AG20443 (cell line): ENCODE measurements around the gene INPPL1.

Experiments used
- DNase-seq: peaks from one replicate; pipeline ENCODE4 v3.0.0; 2012; ENCODE audit warnings: low spot score, mixed read lengths

INPPL1 gene

DNA sequence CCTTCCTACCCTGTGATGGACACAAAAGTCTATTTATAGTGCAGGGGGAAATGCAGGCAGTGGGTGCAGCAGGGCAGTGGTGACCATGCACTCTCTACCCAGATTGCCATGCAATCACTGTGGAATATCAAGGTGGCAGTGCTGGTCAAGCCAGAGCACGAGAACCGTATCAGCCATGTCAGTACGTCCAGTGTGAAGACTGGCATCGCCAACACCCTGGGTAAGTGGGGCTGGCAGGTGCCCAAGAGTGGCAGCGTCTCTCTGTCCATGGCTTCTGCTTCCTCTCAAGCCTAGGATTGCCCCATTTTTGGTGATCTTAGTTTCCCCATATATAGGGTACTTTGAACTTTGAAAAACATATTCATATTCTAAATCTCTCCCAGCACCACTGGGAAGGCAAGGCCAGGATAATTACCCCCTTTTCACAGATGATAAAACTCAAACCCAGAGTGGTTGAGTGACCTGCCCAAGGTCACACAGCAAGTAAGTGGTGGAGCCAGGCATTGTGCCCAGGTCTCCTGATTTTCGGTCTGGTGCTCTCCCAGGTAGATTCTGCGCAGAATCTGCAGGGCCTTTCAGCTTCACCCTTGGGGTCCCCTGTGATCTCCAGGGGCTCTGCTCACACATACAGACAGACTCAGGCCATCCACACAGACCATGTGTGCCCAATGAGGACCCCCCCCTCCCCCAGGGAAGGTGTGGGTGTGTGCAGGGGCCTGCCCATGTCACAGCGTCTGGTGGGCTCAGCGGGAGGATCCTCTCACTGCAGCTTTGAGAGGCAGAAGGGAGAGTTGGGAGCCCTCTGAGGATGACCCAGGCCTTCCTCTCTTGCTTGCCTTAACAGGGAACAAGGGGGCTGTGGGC lies 7.1 kb downstream of the INPPL1 start:
- DNase-seq, result no peak

DNA sequence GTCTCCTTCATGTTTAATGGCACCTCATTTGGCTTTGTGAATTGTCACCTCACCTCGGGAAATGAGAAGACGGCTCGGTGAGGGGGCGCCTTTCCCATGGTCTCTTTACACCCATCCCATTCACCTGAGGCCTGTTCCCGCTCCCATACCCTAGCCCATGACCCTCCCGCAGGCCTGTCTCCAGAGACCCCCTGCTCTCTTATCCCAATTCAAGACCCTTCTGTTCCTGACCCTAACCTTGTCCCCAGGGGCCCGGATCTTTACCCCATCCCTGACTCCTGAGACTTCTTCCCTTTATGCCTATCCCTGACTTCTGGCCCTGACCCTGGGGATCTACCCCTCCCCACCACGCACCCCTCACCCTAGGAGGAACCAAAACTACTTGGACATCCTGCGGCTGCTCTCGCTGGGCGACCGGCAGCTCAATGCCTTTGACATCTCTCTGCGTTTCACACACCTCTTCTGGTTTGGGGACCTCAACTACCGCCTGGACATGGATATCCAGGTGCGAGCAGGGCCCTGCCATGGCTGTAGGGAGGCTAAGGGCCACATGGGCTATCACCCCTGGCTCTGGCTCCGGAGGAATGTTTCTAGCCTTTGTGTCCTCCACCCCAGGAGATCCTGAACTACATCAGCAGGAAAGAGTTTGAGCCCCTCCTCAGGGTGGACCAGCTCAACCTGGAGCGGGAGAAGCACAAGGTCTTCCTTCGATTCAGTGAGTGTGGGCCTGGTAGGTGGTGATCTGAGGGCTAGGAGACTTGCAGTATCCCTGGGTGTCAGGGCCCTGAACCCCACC lies 7.9 kb downstream of the INPPL1 start:
- no peak for DNase-seq

- DNase-seq, result no peak
Measured at GRCh38 chr11:72233056-72233772, 8.6 kb downstream of the INPPL1 start.

DNA sequence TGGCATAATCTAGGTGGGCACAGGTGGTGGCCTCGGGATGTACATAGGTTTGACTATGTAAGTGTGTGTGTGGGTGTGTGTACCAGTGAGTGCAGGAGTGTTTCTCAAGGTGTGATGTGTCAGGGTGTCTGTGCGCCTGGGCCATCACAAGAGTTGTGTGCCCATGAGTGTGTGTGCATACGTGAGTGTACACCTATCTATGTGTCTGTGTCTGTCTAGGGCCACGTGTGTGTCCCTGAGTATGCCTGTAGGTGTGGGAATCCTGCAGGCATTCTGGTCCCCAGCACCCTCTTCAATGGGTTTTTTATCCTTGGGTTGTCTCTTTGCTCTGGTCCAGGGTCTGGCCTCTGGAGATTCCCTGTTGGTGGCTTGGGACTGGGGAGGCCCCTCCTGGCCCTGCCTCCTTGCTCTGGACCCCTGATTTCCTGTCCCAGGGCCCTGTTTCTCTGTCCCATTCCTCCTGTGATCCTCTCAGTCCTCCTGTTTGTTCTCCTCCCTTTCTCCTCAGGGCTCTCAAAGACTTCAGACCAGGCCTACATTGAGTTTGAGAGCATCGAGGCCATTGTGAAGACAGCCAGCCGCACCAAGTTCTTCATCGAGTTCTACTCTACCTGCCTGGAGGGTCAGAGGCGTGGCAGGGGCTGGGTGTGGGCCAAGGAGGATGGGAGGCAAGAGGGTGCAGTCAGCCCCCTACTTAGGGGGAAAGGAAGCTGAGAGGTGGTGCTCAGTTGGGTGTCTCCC lies 9.4 kb downstream of the INPPL1 start:
- DNase-seq, result no peak

DNA sequence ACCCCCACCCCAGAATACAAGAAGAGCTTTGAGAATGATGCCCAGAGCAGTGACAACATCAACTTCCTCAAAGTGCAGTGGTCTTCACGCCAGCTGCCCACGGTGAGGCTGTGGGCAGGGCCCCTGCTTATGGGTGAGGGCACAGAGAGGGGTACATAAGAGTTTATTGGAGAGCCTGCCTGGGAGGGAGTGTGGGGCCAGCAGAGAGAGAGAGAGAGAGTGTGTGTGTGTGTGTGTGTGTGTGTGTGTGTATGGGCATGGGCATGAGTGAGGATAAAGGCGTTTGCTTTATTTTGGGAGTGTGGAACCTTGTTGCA lies 9.9 kb downstream of the INPPL1 start:
- DNase-seq, result no peak

DNA sequence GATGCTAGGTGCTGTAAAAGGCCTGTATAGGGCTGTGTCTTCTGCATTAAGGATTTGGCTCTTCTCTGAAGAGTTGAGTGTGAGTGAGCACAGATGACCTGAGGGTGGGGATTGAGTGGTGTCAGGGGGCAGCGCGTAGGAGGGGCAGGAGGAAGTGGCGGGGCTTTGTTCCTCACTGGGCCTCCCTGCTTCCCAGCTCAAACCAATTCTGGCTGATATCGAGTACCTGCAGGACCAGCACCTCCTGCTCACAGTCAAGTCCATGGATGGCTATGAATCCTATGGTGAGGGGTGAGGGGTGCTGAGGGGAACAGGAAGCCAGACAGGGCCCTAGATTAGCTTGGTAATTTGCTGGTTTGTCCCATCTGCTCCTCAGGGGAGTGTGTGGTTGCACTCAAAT lies 10.4 kb downstream of the INPPL1 start:
- no peak for DNase-seq

DNA sequence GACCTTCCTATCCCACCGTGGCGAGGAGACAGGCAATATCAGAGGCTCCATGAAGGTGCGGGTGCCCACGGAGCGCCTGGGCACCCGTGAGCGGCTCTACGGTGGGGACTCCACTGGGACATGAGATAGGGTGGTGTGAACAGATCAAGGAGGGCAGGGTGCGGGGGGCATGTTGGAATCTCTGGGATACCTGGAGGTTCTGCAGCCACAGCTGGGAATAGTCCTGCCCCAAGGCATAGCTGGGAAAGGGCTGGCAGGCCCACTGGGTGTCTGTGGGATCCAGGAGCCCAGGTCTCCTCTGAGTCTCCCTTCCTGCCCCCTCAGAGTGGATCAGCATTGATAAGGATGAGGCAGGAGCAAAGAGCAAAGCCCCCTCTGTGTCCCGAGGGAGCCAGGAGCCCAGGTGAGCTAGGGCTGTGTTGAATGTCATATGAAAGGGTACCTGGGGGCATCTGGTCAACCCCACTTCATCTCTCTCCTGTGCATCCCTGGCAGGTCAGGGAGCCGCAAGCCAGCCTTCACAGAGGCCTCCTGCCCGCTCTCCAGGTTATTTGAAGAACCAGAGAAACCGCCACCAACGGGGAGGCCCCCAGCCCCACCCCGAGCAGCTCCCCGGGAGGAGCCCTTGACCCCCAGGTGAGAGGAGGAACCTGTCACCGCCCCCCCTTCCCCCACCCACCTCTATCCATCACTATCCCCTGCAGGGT lies 10.9 kb downstream of the INPPL1 start:
- no peak for DNase-seq

DNA sequence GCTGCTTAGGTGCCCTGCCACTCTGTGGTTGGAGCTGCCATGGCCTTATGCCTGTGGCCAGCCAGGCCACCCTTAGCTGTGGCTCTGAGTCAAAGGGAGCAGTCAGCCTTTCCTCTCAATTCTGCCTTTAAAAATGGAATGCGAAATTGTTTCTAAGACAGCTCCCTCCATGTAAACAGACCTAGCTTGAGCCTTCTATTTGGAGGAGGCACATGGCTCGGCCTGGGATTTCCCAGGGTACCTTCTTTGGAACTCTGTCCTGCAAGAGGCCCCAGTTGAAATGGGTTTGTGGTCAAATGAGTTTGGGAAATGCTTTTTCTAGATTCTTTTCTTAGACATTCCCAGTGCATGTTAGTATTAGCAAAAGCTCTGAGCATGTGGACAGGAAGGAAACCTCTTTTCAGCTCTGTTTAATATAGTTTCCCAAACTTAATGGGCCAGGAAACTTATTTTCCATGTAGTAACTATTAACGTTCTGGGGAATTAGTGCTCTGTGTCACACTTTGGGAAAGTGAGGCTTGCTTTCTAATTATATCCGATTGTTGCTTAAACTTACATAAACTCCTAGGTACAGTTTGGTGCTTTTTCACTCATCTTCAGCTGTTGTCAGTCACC lies 11.6 kb downstream of the INPPL1 start:
- no peak for DNase-seq

DNA sequence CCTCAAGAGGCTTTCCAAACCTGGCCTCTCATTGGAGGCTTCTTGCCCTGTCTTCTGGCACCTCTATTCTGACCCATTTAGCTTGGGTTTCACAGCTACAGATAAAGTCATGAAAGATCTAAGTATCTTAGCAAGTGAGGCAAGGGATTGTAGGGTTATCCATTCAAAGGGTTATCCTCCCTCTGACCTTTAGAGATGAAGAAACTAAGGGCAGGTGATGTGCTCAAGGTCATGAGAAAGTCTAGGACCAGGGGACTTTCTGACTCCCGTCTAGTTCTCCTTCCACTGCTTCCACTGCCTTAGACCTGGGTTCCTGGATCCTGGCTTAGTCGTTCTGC lies 12.2 kb downstream of the INPPL1 start:
- DNase-seq, result no peak

DNA sequence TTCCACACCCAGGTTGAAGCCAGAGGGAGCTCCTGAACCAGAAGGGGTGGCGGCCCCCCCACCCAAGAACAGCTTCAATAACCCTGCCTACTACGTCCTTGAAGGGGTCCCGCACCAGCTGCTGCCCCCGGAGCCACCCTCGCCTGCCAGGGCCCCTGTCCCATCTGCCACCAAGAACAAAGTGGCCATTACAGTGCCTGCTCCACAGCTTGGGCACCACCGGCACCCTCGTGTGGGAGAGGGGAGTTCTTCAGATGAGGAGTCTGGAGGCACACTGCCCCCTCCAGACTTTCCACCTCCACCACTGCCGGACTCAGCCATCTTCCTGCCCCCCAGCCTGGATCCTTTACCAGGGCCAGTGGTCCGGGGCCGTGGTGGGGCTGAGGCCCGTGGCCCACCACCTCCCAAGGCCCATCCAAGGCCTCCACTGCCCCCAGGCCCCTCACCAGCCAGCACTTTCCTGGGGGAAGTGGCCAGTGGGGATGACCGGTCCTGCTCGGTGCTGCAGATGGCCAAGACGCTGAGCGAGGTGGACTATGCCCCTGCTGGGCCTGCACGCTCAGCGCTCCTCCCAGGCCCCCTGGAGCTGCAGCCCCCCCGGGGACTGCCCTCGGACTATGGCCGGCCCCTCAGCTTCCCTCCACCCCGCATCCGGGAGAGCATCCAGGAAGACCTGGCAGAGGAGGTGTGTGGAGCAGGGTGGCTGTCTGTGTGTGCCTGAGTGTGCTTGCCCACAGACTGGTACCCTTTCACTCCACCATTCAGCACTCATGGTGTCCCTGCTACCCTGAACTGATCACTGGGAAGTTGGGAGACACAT lies 12.8 kb downstream of the INPPL1 start:
- DNase-seq, result no peak

- peak; percentile 89 for DNase-seq
Measured at GRCh38 chr11:72238040-72238450, 13.5 kb downstream of the INPPL1 start.

GRCh38 chr11:72238492-72239312 lies 14.1 kb downstream of the INPPL1 start:
- DNase-seq, result no peak

DNA sequence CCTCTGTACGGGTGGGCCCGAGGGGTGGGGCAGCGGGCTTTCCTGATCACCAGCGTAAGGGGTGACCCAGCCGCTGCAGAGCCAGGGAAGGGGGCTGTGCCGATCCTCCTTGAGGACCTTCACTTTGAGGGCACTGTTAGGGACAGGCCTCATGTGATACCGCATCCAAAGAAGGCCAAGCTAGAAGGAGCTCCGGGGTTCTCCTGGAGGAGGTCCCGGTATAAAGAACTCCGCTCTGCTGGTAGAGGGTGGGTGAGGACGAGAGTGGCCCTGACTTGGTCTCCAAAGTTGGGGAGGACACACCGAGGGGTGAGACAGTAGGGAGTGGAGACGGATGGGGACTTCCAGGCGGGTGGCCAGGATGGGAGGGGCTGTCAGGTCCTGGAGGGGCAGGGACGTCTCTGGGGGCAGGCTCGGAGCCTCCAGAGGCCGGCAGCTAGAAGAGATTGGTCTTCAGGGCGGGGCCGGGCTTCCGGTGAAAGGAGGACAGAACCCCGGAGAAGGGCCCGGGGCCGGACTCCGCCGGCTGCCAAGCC lies 14.8 kb downstream of the INPPL1 start:
- peak; percentile 81 for DNase-seq

DNA sequence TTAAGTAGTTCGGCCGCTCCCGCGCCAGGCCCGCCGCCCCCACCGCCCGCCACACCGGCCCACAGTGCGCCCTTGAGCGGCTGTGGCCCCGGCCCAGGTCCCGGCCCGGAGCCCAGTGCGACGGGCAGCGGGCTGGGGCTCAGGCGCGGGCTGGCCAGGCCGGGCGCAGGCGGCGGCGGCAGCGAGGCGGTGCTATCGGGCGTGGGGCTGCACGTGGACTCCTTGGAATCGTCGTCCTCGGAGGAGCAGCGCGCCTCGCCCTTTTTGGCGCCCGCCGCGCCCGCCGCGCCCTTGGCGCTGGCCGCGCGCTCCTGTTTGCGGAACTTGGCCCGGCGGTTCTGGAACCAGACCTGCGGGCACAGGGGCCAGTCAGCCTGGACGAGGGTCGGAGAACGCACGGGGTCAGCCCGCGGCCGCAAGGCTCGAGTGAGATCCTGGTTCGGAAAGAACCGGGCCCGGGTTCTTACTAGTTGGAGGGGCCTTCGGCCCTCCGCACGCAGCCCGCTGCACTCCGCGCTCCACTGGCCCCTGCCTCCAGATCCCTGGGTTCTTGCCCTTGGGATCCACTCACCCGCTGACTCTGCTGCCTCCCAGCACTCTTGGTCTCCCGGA lies 15.4 kb downstream of the INPPL1 start:
- peak; percentile 85 for DNase-seq

DNA sequence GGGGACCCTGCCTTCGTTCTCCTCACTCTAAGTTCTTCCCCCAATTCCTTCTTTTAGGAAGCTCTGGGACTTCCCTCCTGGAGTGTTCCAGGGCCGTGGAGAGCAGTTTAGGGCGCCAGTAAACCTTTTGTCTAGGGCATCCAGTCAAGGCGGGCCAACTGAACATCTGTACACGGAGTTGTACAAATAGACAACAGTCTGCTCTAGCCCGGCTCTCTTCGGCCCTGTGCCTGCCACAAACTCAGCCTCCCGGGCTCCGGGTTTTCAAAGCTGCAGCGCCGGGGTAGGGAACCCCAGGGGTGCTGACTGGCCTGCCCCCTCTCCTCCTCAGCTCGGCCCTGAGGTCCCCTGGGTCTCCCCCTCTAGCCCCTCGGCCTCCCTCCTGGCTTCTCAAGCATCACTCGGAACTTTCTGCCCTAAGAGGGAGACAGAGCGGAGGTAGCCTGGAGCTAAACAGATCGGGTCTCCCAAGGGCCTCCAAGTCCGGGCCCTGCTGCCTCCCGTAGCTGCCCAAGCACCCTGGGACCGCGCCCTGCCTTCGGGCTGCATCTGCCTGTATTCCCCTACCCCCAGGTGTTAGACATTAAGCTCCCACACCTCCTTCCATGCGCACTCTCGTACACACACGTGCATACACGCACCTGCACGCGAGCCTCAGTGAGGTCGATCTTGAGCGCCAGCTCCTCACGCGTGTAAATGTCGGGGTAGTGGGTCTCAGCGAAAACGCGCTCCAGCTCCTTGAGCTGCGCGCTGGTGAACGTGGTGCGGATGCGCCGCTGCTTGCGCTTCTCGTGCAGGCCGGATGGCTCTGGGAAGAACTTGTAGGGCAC lies 16.1 kb downstream of the INPPL1 start:
- DNase-seq, result peak; percentile 42

GRCh38 chr11:72241291-72241781 lies 16.8 kb downstream of the INPPL1 start:
- no peak for DNase-seq

DNA sequence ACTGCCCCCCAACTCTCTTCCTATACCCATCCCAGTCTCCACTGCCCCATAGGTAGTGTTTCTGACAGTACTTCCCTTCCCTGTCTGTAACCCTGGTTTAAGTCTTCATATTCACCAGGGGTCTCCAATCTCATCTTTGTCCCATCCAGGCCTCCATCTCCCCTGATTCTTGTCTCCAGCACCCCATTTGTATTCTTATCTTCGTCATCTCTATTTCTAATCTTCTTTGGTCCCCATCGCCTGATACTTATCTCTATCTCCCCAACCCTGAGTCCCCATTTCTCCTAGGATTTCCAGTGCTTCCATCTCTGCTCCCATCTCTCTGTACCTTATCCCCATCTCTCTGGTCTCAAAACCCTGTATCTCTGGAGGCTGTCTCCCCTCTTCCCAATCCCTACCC lies 17.6 kb downstream of the INPPL1 start:
- no peak for DNase-seq
